GM23248 (cell line): ENCODE data around the gene PLCG1.

Experiments
- EZH2 ChIP-seq: fragments of 200-600 bp; sonication (generic); IDR thresholded peaks from 2 replicates; pipeline ENCODE4 v1.6.1; 2018; ENCODE audit warnings: antibody characterized with exemption, mild to moderate bottlenecking; ENCODE audit not compliant: insufficient read depth, poor library complexity, severe bottlenecking
- EZH2phosphoT487 ChIP-seq: fragments of 200-600 bp; sonication (generic); IDR thresholded peaks from 2 replicates; pipeline ENCODE4 v1.6.1; 2018; ENCODE audit warnings: antibody characterized with exemption, moderate library complexity, mild to moderate bottlenecking, low read depth; ENCODE audit not compliant: insufficient read depth

DNA sequence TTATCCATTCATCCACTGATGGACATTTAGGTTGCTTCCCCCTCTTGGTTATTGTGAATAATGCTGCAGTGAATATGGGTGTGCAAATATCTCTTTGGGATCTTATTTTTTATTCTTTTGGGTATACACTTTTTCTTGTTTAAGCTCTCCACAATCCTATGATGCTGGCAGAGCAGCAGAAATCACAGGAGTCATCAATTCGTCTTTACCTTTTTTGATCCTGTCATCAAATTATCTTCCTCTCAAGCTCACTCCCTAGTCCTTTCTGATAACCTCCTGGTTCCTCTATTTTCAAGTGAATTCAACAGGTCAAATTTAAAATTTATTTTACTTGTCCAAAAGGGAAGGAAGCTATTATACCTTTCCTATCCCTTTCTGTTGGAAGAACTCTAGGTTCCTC, 89.1 kb downstream of the PLCG1 start:
- TF ChIP-seq EZH2 (no peak), EZH2phosphoT487 (no peak)
